NCI-H2171 treated with DMSO at 0.1 percent for 48 hours (cell line): ENCODE data around the gene FOXJ2.
"Not testable (repeated sequence)": the region's sequence is repeated elsewhere in the genome, so short reads cannot be mapped to it uniquely, and the experiment has no call there.

Source experiments
- DNase-seq: peaks from one replicate; lab custom pipeline; 2025; lab: John Stamatoyannopoulos, UW

FOXJ2 gene

GRCh38 chr12:8030189-8030588 lies 2.3 kb upstream of the FOXJ2 start:
- DNase-seq = no peak

- not testable (repeated sequence) for DNase-seq
Observed at GRCh38 chr12:8031017-8031416, 1.5 kb upstream of the FOXJ2 start.

GRCh38 chr12:8031872-8032241 lies 659 bp upstream of the FOXJ2 start:
- peak; percentile 95 for DNase-seq

GRCh38 chr12:8033153-8034044 lies 883 bp downstream of the FOXJ2 start:
- DNase-seq = peak; percentile 97

- no peak for DNase-seq
Observed at GRCh38 chr12:8034802-8035201, 2.3 kb downstream of the FOXJ2 start.

- no peak for DNase-seq
Observed at GRCh38 chr12:8035440-8036010, 3.0 kb downstream of the FOXJ2 start.

GRCh38 chr12:8036346-8036745 lies 3.8 kb downstream of the FOXJ2 start:
- no peak for DNase-seq

- DNase-seq = no peak
Observed at GRCh38 chr12:8037046-8037663, 4.6 kb downstream of the FOXJ2 start.

GRCh38 chr12:8037947-8038346 lies 5.4 kb downstream of the FOXJ2 start:
- peak; percentile 90 for DNase-seq

GRCh38 chr12:8038659-8039114 lies 6.2 kb downstream of the FOXJ2 start:
- peak; percentile 100 for DNase-seq

GRCh38 chr12:8040791-8041190 lies 8.3 kb downstream of the FOXJ2 start:
- no peak for DNase-seq

- DNase-seq = peak; percentile 98
Observed at GRCh38 chr12:8045952-8046944, 13.7 kb downstream of the FOXJ2 start.

- DNase-seq = no peak
Observed at GRCh38 chr12:8047842-8048241, 15.3 kb downstream of the FOXJ2 start.

GRCh38 chr12:8048906-8049305 lies 16.4 kb downstream of the FOXJ2 start:
- no peak for DNase-seq

GRCh38 chr12:8050600-8051250 lies 18.2 kb downstream of the FOXJ2 start:
- no peak for DNase-seq

- no peak for DNase-seq
Observed at GRCh38 chr12:8052679-8053078, 20.2 kb downstream of the FOXJ2 start.

GRCh38 chr12:8054816-8055215 lies 22.3 kb downstream of the FOXJ2 start:
- no peak for DNase-seq

GRCh38 chr12:8057306-8057705 lies 24.8 kb downstream of the FOXJ2 start:
- DNase-seq = no peak

GRCh38 chr12:8057839-8058238 lies 25.3 kb downstream of the FOXJ2 start:
- no peak for DNase-seq

- DNase-seq = no peak
Observed at GRCh38 chr12:8058506-8058905, 26.0 kb downstream of the FOXJ2 start.

GRCh38 chr12:8064131-8064530 lies 31.6 kb downstream of the FOXJ2 start:
- no peak for DNase-seq
